ENCODE data around the gene LRIT1.
"Not testable (repeated sequence)": the region's sequence is repeated elsewhere in the genome, so short reads cannot be mapped to it uniquely, and the experiment has no call there.

The LRIT1 gene

GRCh38 chr10:84241185-84241790, at the start of gene LRIT1:
TSS of gene LRIT1 (minus strand) at chr10:84241546. CDS start at chr10:84241439, 107 bp downstream.
- no peak for DNase-seq

- DNase-seq = no peak
These were observed 48.9 kb upstream of the LRIT1 start for GRCh38 chr10:84290235-84290634.

- no peak for DNase-seq
These were observed 48.3 kb upstream of the LRIT1 start for GRCh38 chr10:84289521-84290200.

GRCh38 chr10:84288151-84288550, 46.8 kb upstream of the LRIT1 start:
- DNase-seq = no peak

GRCh38 chr10:84286695-84287094, 45.3 kb upstream of the LRIT1 start:
- no peak for DNase-seq

- DNase-seq = not testable (repeated sequence)
These were observed 38.6 kb upstream of the LRIT1 start for GRCh38 chr10:84279876-84280475.

- DNase-seq = peak; percentile 78
These were observed 29.4 kb upstream of the LRIT1 start for GRCh38 chr10:84270708-84271107.

GRCh38 chr10:84269773-84270172, 28.4 kb upstream of the LRIT1 start:
- no peak for DNase-seq

GRCh38 chr10:84269162-84269561, 27.8 kb upstream of the LRIT1 start:
- no peak for DNase-seq

- DNase-seq = no peak
These were observed 26.3 kb upstream of the LRIT1 start for GRCh38 chr10:84267503-84268126.

GRCh38 chr10:84265418-84265817, 24.1 kb upstream of the LRIT1 start:
- DNase-seq = peak; percentile 9

- peak; percentile 13 for DNase-seq
These were observed 23.3 kb upstream of the LRIT1 start for GRCh38 chr10:84264611-84265141.

GRCh38 chr10:84263716-84264115, 22.4 kb upstream of the LRIT1 start:
- DNase-seq = no peak

GRCh38 chr10:84262190-84262956, 21.0 kb upstream of the LRIT1 start:
- DNase-seq = no peak

GRCh38 chr10:84261236-84261915, 20.0 kb upstream of the LRIT1 start:
- no peak for DNase-seq

- DNase-seq = no peak
These were observed 16.8 kb upstream of the LRIT1 start for GRCh38 chr10:84258034-84258695.

GRCh38 chr10:84257343-84258020, 16.1 kb upstream of the LRIT1 start:
- no peak for DNase-seq

- no peak for DNase-seq
These were observed 15.4 kb upstream of the LRIT1 start for GRCh38 chr10:84256510-84257342.

- DNase-seq = no peak
These were observed 13.5 kb upstream of the LRIT1 start for GRCh38 chr10:84254552-84255478.
